Right ventricle myocardium superior (tissue), 1 donor: ENCODE data around the gene CBX5. TPM values are rescaled to one million over a fixed set of nuclear protein-coding genes. Genes with fewer than 3 reads are reported as not detected.
"Not testable (repeated sequence)": the region's sequence is repeated elsewhere in the genome, so short reads cannot be mapped to it uniquely, and the experiment has no call there.

ENCODE experiments used
- ATAC-seq: fragments of 200-7000 bp; cut with Tn5 transposase; one replicate; pipeline ENCODE4 v1.9.1; 2020; ENCODE audit warnings: mild to moderate bottlenecking; ENCODE audit not compliant: poor library complexity
- DNase-seq: peaks from one replicate; pipeline ENCODE4 v3.0.0-alpha.2; 2020
- intact Hi-C: fragments of 100-400 bp; cut with DNase I; formaldehyde crosslinking; loops from one replicate; pipeline ENCODE4 v1.11.2; 2022
- total RNA-seq: library from RNA; stranded (reverse); fragmentation: NEBNext Ultra II Directional; extraction: Animal tissue kit (Norgen Biotek cat#: 25700); gene quantifications from one replicate; pipeline ENCODE4 v1.2.1, GENCODE V29; 2021
- donor health status: DM: no; HTN: yes; CAD: no; lungs with severe emphysema.

CBX5 gene
- total RNA-seq, 1 donor from 2014 or later, result 41.0 TPM

DNA sequence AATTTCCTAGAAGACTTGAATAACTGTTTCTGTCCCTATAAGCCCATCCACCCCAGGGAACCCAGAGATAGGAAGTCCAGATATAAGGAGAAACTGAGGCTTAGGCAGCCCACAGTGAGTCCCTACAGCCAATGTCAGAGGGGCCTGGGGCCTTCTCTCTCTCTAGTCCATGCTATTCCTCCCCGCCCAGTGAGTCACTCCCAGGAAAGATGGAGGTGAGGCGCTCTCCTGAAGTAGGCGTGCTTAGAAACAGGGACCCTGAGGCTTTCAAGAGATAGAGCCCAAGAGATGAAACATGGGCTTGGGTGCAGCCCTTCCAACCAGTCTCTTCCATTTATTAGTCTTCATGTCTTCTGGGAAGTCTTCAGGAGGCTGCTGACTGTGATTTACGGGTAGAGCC, 88.8 kb downstream of the CBX5 start:
- intact Hi-C loops, result no loop called here
- DNase-seq (no peak), ATAC-seq (no peak)

DNA sequence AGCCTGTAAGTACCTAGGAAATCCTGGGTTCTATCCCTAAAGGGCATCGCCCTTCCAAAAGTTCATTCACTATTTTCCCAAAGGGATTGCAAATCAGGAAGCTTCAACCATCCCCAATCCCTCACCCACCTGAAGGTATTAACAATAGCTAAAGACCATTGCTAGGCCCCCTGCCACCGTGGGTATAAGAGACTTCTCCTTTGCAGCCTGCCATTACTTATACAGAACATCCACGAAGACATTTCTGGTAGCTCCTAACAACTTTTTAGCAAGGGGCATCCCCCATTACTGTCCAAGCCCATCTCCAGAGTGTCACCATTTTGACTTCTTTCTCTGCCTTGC, 90.8 kb downstream of the CBX5 start:
- DNase-seq, result no peak
- no peak for ATAC-seq
- intact Hi-C loops, result no loop called here

DNA sequence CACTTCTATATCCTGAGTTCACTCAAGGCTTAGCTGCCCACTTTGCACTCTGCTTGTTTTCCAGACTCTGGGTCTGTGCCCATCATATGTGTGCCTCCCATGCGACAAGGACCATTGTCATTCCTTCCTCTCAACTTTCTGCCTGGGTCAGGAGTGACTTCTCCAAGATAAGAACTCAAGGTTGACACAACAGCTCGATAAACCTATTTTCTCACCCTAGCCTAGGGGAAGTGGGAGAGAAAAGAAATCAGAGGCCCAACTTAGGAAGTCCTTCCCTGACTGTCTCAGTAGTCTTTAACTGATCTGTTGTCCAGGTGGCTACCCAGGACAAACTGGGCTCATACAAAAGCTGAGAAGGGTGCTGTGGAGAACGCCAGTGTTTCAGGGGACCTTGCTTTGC, 92.8 kb downstream of the CBX5 start:
- intact Hi-C loops, result no loop called here
- DNase-seq (no peak), ATAC-seq (no peak)

DNA sequence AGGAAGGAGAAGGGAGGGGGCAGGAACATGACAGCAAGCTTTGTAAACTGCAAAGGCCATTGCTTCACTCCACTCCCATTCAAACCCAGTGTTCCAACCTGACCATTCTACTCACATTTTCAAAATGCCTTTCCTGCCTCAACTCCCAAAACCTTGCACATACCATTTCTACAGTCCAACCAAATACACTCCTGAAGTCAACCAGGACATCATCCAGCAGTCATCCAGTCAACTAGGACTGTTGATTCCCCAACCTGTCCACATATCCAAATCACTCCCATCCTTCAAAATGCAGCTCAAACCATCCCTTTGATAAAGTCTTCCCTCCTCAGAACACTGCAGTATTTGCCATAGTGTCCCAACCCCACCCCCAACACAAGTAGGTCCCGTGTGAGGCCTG, 94.0 kb downstream of the CBX5 start:
- intact Hi-C loops, result no loop called here
- DNase-seq, result no peak
- no peak for ATAC-seq

DNA sequence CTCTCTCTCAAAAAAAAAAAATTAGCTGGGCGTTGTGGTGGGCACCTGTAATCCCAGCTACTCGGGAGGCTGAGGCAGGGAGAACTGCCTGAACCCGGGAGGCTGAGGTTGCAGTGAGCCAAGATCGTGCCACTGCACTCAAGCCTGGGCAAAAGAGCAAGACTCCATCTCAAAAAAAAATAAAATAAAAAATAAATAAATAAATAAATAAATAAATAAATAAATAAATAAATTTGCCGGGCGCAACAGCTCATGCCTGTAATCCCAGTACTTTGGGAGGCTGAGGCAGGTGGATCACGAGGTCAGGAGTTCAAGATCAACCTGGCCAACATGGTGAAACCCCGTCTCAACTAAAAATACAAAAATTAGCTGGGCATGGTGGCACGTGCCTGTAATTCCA, 94.6 kb downstream of the CBX5 start:
- DNase-seq, intact Hi-C loops, ATAC-seq: not testable (repeated sequence)

DNA sequence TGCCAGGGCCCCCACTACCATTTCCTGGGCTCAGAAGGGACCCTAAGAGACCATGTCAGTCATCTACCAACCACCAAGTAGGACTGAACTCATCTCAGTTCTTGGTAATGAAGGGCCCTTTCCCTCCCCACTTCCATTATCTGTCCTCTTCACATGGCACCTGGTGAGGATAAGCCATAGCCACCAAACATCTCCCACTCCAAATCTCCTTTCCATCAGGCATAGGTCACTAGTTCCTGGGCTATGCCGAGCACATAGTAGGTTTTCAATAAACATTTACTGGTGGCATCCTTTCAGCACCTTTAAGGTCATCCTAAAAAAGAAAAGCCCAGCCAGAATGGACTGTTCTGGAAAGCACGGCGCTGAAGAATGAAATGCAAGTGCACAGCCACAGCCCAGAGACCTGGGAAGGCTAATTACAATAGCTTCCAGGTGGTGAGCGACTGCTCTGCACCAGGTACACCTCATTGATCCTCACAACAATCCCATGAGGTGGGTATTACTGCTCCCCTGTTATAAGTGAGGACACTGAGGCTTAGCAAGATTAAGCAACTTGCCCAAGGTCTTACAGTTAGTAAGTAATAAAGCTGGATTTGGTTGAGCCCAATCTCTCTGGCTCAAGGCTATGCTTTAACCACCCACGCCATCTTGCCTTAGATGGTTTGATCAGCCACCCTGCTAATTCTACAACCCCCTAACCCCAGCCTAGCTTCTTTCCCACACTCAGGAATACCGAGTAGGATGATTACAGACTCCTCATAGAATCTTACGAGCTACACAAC, 95.7 kb downstream of the CBX5 start:
- intact Hi-C loops, result no loop called here
- no peak for DNase-seq
- ATAC-seq, result no peak

DNA sequence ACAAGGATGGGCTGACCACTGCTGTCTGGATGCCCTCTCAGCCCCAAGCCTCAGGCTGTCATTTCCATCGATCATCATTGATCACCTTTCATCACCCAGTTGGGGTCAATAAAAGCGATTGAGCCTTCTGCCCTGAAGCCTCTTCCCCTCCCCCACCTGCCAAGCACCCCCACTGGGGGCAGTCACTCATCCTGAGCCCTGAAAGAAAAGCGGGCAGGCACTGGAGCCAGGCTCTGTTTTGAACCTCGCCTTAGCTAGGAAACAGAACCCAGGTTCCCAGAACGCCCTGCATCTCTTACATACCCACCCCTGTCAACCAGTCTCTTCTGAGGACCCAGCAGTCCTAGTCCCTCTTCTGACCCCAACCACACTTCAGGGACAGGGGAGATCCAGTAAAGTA, 96.9 kb downstream of the CBX5 start:
- no peak for DNase-seq

DNA sequence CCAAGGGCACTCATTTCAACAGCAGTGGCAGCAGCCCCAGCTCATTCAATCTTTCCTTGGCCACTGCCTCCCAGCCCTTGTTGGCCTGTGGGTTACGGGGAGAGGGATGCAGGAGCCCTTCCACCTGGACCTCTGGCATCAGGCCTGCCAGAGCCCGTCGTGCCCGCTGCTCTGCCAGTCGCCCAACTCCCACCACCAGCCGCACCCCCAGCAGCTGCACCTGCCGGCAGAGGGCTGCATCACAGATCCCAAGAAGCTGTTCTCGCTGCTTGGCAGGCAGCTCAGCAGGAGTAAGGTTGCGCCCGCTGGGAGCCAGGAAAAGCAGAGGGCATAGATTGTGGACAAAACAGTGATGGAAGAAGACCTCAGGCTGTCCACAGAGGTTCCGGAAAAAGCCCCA, 97.8 kb downstream of the CBX5 start:
- ATAC-seq (no peak), DNase-seq (no peak)
- intact Hi-C loops, result no loop called here

More for the DNA sequence above, 96.9 kb downstream of the CBX5 start:
- no peak for ATAC-seq
- intact Hi-C loops, result no loop called here

Other genes with a start within 250 kb of the CBX5 start
- not detected for gene HOXC5, start 247.1 kb downstream of the CBX5 start, total RNA-seq
- not detected for gene HOXC4, start 226.3 kb downstream of the CBX5 start, total RNA-seq
- gene SMUG1, start 91.1 kb downstream of the CBX5 start, total RNA-seq, result 16.5 TPM
- gene HNRNPA1, start 604 bp upstream of the CBX5 start, total RNA-seq, result 389 TPM
- 0.40 TPM for gene NFE2, start 20.9 kb upstream of the CBX5 start, total RNA-seq
- 116 TPM for gene COPZ1, start 45.0 kb upstream of the CBX5 start, total RNA-seq
- gene GPR84, start 84.4 kb upstream of the CBX5 start, total RNA-seq, result not detected
- gene ZNF385A, start 104.6 kb upstream of the CBX5 start, total RNA-seq, result 10.7 TPM
- gene ITGA5, start 139.1 kb upstream of the CBX5 start, total RNA-seq, result 51.6 TPM
- not detected for gene GTSF1, start 193.5 kb upstream of the CBX5 start, total RNA-seq
- gene NCKAP1L, start 217.6 kb upstream of the CBX5 start, total RNA-seq, result 7.4 TPM